ENCODE results near the gene EEF2.

EEF2 gene

GRCh38 chr19:3984584-3984907 lies 717 bp downstream of the EEF2 start:
- no peak for DNase-seq (ENCODE audit: low spot score)

- DNase-seq (ENCODE audit: low spot score) = peak; percentile 13
These were observed 1.2 kb downstream of the EEF2 start for GRCh38 chr19:3983936-3984583.

DNA sequence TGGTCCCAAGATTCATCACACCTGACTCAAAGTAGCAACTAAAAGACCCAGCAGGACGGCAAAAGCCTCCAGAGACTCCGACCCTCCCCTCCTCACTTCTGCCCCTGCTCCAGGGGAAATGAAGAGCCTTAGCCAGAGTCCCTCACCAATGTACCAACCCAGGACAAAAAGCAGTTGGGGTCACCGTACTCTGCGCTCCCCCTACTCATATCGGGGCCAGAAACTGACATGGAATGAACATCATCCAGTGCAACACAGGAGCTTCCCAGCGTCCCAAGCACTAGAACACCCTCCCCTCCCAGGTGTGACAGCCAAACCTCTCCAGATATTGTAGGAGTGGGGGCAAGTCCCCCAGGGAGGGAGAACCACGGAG lies 1.7 kb downstream of the EEF2 start:
- no peak for DNase-seq (ENCODE audit: low spot score)

DNA sequence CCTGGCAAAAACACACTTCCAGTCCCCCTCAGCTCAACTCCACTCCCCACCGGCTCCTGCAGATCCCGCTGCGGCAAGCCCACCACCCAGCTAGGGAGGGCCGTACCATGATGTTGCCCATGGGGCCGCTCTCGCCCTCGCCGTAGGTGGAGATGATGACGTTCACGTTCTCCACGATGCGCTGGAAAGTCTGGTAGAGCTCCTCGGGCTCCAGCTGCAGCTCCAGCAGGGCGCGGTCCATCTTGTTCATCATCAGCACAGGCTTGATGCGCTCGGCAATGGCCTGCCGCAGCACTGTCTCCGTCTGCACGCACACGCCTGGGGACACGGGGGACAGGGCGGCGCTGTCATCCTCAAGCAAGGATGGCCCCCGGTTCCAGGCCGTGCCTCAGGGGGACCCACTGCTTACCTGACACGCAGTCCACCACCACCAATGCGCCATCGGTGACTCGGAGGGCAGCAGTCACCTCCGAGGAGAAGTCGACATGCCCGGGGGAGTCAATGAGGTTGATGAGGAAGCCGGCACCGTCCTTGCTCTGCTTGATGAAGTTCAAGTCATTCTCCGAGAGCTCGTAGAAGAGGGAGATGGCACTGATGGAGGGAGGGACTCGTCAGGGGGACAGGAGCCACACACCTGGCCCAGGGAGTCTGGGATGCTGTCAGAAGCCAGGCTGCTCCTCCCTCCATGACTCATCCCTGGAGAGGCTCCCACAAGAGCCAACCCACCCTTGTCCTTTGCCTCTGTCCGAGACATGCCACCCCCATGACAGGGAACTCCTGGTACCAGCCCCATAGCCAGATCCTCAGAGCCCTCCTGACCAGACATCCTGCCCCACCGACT lies 2.3 kb downstream of the EEF2 start:
- no peak for DNase-seq (ENCODE audit: low spot score)

DNA sequence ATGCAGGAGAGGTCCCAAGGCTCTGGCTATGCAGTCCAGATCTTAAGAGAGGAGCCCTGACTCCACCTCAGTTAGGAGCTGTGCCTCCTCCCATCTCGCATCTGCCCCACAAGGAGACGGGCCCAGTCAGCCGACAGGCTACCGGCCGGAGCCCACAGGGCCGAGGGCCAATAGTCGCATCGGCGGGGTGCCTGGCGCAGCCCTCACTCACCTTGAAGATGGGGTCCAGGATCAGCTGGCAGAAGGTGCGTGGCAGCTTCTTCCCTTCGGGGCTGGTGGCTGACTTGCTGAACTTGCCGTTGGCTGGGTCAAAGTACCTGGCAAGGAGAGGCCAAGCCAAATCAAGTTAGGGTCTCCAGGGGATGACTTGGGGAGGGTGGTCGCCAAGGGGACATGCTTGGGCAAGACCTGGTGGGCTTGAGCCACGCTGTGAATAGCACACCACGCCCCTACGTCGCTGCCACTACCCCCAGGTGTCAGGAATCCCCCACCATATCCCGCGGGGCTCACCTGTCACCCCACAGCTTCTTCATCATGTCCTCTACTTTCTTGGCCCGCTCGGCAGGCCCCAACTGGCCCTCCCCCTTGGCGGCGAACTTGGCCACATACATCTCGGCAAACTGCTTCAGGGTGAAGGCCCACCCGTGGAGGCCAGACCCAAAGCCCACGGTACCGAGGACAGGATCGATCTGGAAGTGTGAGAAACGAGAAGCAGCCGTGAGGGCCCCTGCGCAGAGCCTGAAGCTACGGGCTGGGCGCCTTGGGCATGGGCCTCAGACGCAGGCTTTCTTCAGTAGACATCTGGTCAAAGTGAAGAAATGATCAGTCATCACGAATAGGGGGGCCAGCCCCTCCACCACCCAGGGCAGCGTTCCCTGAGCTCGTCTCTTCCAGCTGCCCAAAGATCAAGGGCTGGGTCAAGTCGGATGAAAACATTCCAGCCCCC lies 3.3 kb downstream of the EEF2 start:
- no peak for DNase-seq (ENCODE audit: low spot score)

GRCh38 chr19:3981373-3981735 lies 3.9 kb downstream of the EEF2 start:
- no peak for DNase-seq (ENCODE audit: low spot score)

DNA sequence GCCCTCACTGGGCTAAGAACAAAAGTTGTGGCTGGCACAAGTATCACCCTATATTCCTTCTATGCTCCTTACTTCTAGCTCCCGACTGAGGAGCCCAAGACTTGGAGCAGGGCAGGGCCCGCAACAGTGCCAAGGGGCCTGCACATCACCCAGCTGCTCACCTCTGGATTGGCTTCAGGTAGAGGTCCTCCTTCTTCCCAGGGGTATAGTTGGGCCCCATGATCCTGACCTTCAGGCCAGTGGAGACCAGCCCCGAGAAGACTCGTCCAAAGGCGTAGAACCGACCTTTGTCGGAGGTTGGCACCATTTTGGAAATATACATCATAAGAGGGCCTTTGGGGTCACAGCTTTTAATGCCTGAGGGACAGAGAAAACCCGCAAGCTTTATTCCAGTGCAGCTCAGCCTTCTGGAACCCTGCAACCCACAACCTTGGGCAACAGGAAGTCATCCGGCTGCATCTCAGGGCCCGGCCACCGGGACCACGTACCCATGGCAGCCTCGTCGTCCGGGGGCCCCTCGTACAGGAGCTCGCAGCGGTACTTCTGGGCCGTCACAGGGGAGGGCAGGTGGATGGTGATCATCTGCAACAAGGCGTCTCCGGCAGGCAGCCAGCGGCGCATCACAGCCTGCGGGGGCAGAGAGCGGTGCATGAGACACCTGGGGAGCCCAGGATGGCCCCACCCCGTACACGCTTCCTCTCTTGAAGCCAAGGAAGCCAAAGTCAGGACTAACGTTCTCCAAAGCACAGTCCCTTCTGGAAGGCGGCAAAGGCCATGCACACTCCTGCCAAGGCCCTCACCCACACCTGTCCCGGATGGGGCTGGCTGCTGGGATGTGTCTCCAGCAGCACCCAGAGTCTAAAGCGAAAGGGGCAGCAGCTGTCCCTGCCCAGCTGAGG lies 4.7 kb downstream of the EEF2 start:
- DNase-seq (ENCODE audit: low spot score) = no peak

- no peak for DNase-seq (ENCODE audit: low spot score)
These were observed 5.5 kb downstream of the EEF2 start for GRCh38 chr19:3979674-3980352.

DNA sequence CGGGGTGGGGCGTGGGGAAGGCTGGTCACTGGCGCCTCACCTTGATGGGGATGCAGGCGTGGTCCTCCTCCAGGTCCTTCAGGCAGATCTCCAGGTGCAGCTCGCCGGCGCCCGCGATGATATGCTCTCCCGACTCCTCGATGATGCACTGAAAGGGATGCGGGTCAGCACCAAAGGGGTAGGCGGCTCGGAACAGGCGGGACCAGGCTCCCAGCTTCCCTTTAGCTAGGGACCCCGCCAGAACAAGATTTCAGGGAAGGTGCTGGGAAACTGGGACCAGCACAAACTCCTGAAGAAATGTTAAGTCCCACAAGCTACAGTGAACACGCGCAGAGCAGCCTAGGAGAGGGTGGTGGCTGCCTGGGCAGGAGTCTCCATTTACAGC lies 6.0 kb downstream of the EEF2 start:
- no peak for DNase-seq (ENCODE audit: low spot score)

- no peak for DNase-seq (ENCODE audit: low spot score)
These were observed 7.1 kb downstream of the EEF2 start for GRCh38 chr19:3978145-3978544.

GRCh38 chr19:3977242-3978143 lies 7.8 kb downstream of the EEF2 start:
- no peak for DNase-seq (ENCODE audit: low spot score)

GRCh38 chr19:3976495-3977241 lies 8.6 kb downstream of the EEF2 start:
- no peak for DNase-seq (ENCODE audit: low spot score)

GRCh38 chr19:3975637-3976087 lies 9.6 kb downstream of the EEF2 start:
- DNase-seq (ENCODE audit: low spot score) = no peak

- no peak for DNase-seq (ENCODE audit: low spot score)
These were observed 10.1 kb downstream of the EEF2 start for GRCh38 chr19:3975144-3975543.

DNA sequence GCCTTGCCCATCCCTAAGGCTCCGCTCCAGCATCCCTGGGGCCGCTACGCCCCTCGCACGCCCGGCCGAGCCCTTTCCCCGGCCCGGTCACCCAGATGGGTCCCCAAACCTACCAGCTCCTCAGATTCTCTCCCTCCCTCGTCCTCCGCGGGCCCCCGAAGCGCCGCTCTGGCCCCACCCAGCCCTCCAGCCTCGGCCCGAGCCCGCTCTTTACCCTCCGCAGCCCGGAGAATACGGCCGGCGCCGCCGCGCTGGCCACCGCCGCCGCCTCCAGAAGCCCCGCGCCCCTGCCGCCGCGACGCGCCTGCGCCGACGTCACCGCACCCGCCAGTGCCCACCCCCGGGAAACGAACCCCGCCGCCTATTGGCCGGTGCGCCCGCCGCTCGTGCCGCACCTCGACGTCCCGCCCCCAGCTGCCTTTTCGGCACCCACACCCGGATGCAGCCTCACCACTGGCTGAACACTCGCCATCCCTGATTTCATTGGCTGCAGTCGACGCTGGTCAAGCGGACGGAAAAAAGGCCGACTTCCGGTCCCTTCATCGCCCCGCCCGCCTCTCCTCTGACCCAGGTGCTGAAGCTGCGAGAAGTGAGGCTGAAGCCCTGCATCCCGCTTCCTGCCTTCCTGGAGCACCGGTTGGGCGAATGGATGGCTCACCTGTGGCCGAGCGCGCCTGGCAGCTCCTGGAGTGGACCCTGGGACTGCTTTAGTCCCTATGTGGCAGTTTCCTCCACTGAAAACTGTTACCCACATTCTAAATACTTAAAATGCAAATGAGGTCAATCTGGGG lies 14.3 kb downstream of the EEF2 start, which contains the start of gene DAPK3:
DAPK3 (minus strand) TSS at position 292 of the 791 bp plus-strand sequence. CDS start 1,364 bp downstream, outside the sequence.
- peak; percentile 99 for DNase-seq (ENCODE audit: low spot score)

DNA sequence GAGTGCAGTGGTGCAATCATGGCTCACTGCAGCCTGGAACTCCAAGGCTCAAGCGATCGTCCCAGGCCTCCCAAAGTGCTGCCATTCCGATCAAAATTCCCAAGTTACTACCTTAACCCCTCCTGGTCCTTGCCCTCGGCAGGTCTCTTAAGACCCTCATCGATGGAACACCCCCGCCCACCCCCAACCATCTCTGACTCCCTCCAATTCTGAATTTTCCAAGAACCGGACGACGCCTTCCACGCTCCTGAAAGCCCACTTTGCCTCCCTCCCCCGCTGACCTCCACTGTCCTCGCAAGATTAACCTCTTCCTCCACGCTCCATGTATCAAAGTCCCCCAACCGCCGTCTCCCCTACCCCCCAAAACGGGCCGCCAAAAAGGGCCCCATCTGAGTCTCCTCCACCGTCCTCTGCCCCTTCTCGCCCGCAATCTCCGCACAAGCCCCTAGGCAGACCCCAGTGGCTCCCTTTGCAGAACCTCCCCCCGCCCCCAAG lies 14.9 kb downstream of the EEF2 start:
- no peak for DNase-seq (ENCODE audit: low spot score)

- DNase-seq (ENCODE audit: low spot score) = no peak
These were observed 15.6 kb downstream of the EEF2 start for GRCh38 chr19:3969435-3970312.

Measured in Ammon's horn (tissue), 1 donor.